HG03469 (cell line): Measurements from ENCODE around the gene FOXB2.
"Not testable (repeated sequence)": the region's sequence is repeated elsewhere in the genome, so short reads cannot be mapped to it uniquely, and the experiment has no call there.

Experiments
- ATAC-seq: cut with Tn5 transposase; IDR thresholded peaks from one replicate; pipeline ENCODE4 v1.9.1; 2021; ENCODE audit warnings: mild to moderate bottlenecking, moderate library complexity, moderate number of reproducible peaks; ENCODE audit not compliant: unreplicated experiment

FOXB2 gene

GRCh38 chr9:77060681-77061080 lies 41.2 kb downstream of the FOXB2 start:
- not testable (repeated sequence) for ATAC-seq

- ATAC-seq = no peak
Measured at GRCh38 chr9:77063645-77064285, 44.3 kb downstream of the FOXB2 start.

GRCh38 chr9:77066388-77066787 lies 46.9 kb downstream of the FOXB2 start:
- ATAC-seq = no peak
